K562 (cell line): ENCODE data around the gene ARHGAP33. TPM values are rescaled to one million over a fixed set of nuclear protein-coding genes. Genes with fewer than 3 reads are reported as not detected.

Source experiments
- ATAC-seq: fragments of 200-7000 bp; cut with Tn5 transposase; 3 replicates; pipeline ENCODE4 v1.9.1; 2020; ENCODE audit warnings: moderate library complexity
- BruUV-seq: library from RNA; stranded (reverse); fragments of 400-500 nt; replicated peaks from 2 replicates; lab custom pipeline; 2021; lab: Mats Ljungman, UMichigan
- CTCF ChIA-PET: fragments of 300-600 bp; formaldehyde crosslinking; extraction: SDS; loops from one replicate; lab custom pipeline; 2021; ENCODE audit warnings: low intra/inter-chr PET ratio; lab: Yijun Ruan, JAX
- POLR2A ChIA-PET: fragments of 300-600, 350-650 bp; sonication (Branson Sonifier 250); formaldehyde crosslinking; extraction: SDS; loops from one replicate; lab custom pipeline; 2021; ENCODE audit warnings: antibody characterized with exemption, inconsistent platforms; lab: Yijun Ruan, JAX
- DNase-seq, 4 experiments: peaks; one replicate each; pipeline versions ENCODE4 v3.0.0 to v3.0.0-alpha.2; 2011 to 2018; ENCODE audit warnings: low spot score in 3 of 4, mixed read lengths in 3 of 4; ENCODE audit errors: extremely low read depth in 1 of 4
- FAIRE-seq: peaks from 2 replicates; lab custom pipeline; 2011; peaks lifted over from hg19 to GRCh38; lab: Jason Lieb, UNC
- H2AFZ ChIP-seq: 2 replicates; pipeline ENCODE4 v1.6.0; 2011; ENCODE audit warnings: low read depth, low read length, control low read depth, inconsistent platforms
- H3K27ac ChIP-seq: fragments of 200-600 bp; 3 replicates; pipeline ENCODE4 v1.8.0; 2011; ENCODE audit warnings: low read depth, mild to moderate bottlenecking, control low read depth, inconsistent platforms, low read length, moderate library complexity, mixed read lengths; ENCODE audit errors: extremely low read depth
- H3K27me3 ChIP-seq, 2 experiments: fragments of 300-600 bp in 1 of 2; 2 replicates in 1 of 2; 3 replicates in 1 of 2; pipeline versions ENCODE4 v1.6.0 to v1.8.0; 2011; ENCODE audit warnings: inconsistent platforms in 2 of 2, low read length in 2 of 2, mild to moderate bottlenecking in 1 of 2, mixed read lengths in 1 of 2, moderate library complexity in 1 of 2; ENCODE audit not compliant: control insufficient read depth in 2 of 2, insufficient read depth in 2 of 2
- H3K36me3 ChIP-seq: fragments of 300-600 bp; 3 replicates; pipeline ENCODE4 v1.8.0; 2011; ENCODE audit warnings: mild to moderate bottlenecking, low read length, inconsistent platforms; ENCODE audit not compliant: control insufficient read depth, insufficient read depth
- H3K4me1 ChIP-seq, 2 experiments: fragments of 200-600 bp in 1 of 2; replicated peaks in 1 of 2; 2 replicates in 1 of 2; 3 replicates in 1 of 2; pipeline versions ENCODE4 v1.5.1 to v1.8.0; 2011; ENCODE audit warnings: inconsistent platforms in 2 of 2, low read length in 2 of 2, mild to moderate bottlenecking in 1 of 2, mixed read lengths in 1 of 2, moderate library complexity in 1 of 2; ENCODE audit not compliant: control insufficient read depth in 2 of 2, insufficient read depth in 2 of 2
- H3K4me2 ChIP-seq: 2 replicates; pipeline ENCODE4 v1.6.1; 2011; ENCODE audit warnings: low read length, control low read depth, inconsistent platforms, mixed read lengths; ENCODE audit not compliant: insufficient read depth
- H3K4me3 ChIP-seq: fragments of 200-600 bp; sonication (generic), shearing (Covaris generic); 2 replicates; pipeline ENCODE4 v1.5.1; 2016; ENCODE audit warnings: control low read depth, inconsistent platforms
- H3K79me2 ChIP-seq: fragments of 200-600 bp; 3 replicates; pipeline ENCODE4 v1.8.0; 2011; ENCODE audit warnings: low read length, inconsistent platforms; ENCODE audit not compliant: control insufficient read depth, insufficient read depth
- H3K9ac ChIP-seq, 2 experiments: 2 replicates each; pipeline versions ENCODE4 v1.6.0 to v1.6.1; 2011; ENCODE audit warnings: low read depth in 2 of 2, low read length in 2 of 2, control low read depth in 1 of 2, inconsistent platforms in 1 of 2, mild to moderate bottlenecking in 1 of 2, mixed read lengths in 1 of 2; ENCODE audit not compliant: insufficient read depth in 1 of 2
- H3K9me1 ChIP-seq: one replicate; pipeline ENCODE4 v1.6.0; 2011; ENCODE audit warnings: inconsistent platforms, mild to moderate bottlenecking, low read length, moderate library complexity; ENCODE audit not compliant: control insufficient read depth, insufficient read depth
- H3K9me3 ChIP-seq: replicated peaks from 2 replicates; pipeline ENCODE4 v1.5.1; 2011; ENCODE audit warnings: low read depth, low read length, inconsistent platforms; ENCODE audit not compliant: control insufficient read depth, insufficient read depth
- H4K20me1 ChIP-seq: replicated peaks from 2 replicates; pipeline ENCODE4 v1.6.1; 2011; ENCODE audit warnings: low read length, inconsistent platforms, mixed read lengths; ENCODE audit not compliant: control insufficient read depth, insufficient read depth
- ATF7 ChIP-seq: fragments of 450-650 bp; IDR thresholded peaks from 2 replicates; pipeline ENCODE4 v1.7.1; 2014; ENCODE audit warnings: mild to moderate bottlenecking, moderate library complexity
- E2F1 ChIP-seq: sonication (generic); formaldehyde crosslinking; IDR thresholded peaks from 2 replicates; pipeline ENCODE4 v1.8.1; 2023; ENCODE audit warnings: mild to moderate bottlenecking, missing genetic modification reagents, moderate library complexity
- FOXK2 ChIP-seq, 2 experiments: fragments of 450-650 bp; IDR thresholded peaks in 1 of 2; conservative IDR thresholded peaks in 1 of 2; 2 replicates each; pipeline ENCODE4 v1.6.1; 2016; ENCODE audit warnings: low read depth in 2 of 2, mild to moderate bottlenecking in 1 of 2
- MAFG ChIP-seq: fragments of 450-650 bp; conservative IDR thresholded peaks from 2 replicates; pipeline ENCODE4 v1.6.1; 2016; ENCODE audit warnings: missing genetic modification characterization, missing compliant biosample characterization
- MBD2 ChIP-seq: sonication (generic); IDR thresholded peaks from 2 replicates; pipeline ENCODE4 v1.6.1; 2016; ENCODE audit warnings: low read depth, borderline replicate concordance
- PTTG1 ChIP-seq: fragments of 450-650 bp; IDR thresholded peaks from 2 replicates; pipeline ENCODE4 v1.6.1; 2016; ENCODE audit warnings: low read depth, mild to moderate bottlenecking, missing genetic modification characterization, missing compliant biosample characterization
- U2AF1 ChIP-seq: fragments of 200-400 bp; formaldehyde crosslinking; optimal IDR thresholded peaks from 2 replicates; pipeline ENCODE3; 2017; ENCODE audit warnings: mild to moderate bottlenecking, low read depth, low read length, moderate library complexity
- ZBTB33 ChIP-seq: sonication (generic); formaldehyde crosslinking; IDR thresholded peaks from 2 replicates; pipeline ENCODE4 v1.8.1; 2023; ENCODE audit warnings: mild to moderate bottlenecking, missing genetic modification reagents
- ZNF449 ChIP-seq: fragments of 250-450 bp; sonication (Bioruptor Pico); IDR thresholded peaks from 2 replicates; pipeline ENCODE4 v1.8.0; 2022; ENCODE audit warnings: moderate library complexity, mild to moderate bottlenecking, inconsistent platforms
- WGBS: fragments of 100-300 bp; shearing (Covaris generic); methylation state at CpG from one replicate; pipeline ENCODE4 v1.1.6; 2016; ENCODE audit warnings: low coverage, mixed read lengths; ENCODE audit not compliant: insufficient coverage; ENCODE audit errors: missing lambda C conversion rate; 5-methylcytosine and 5-hydroxymethylcytosine counted together
- in situ Hi-C: fragments of 300-500 bp; cut with MboI; formaldehyde crosslinking; loops from 4 replicates; pipeline ENCODE4 v1.15.0; 2018; ENCODE audit warnings: inconsistent platforms, mixed read lengths
- intact Hi-C: fragments of 100-400 bp; cut with micrococcal nuclease; formaldehyde crosslinking; loops from 2 replicates; pipeline ENCODE4 v1.14.2; 2022
- polyA plus RNA-seq, 8 experiments: library from polyadenylated mRNA; depleted of rRNA in 4 of 8; stranded (reverse) in 5 of 8; unstranded in 3 of 8; fragments of >200 nt; fragmentation: Nextera tagmentation in 2 of 8; fragmentation: Illumina TruSeq in 1 of 8; extraction: Ambion mirVana in 2 of 8; extraction: Trizol in 1 of 8; gene quantifications; 2 replicates each; pipeline versions ENCODE4 v1.2.1 to v1.2.3, GENCODE V29; 2011 to 2014; ENCODE audit warnings: inconsistent platforms in 1 of 8, missing spikeins in 1 of 8
- total RNA-seq, 7 experiments: library from RNA; depleted of rRNA in 6 of 7; stranded (reverse); fragments of >200 nt in 6 of 7; fragmentation: Illumina TruSeq in 2 of 7; extraction: Trizol in 2 of 7; gene quantifications; 2 replicates each; pipeline versions ENCODE4 v1.2.1 to v1.2.3, GENCODE V29; 2011 to 2021; ENCODE audit warnings: low replicate concordance in 1 of 7

The ARHGAP33 gene
- total and polyA plus RNA-seq, 9 of the 15 experiments (the other 6 are each of a cell fraction or from before 2014, with no cell fraction given): 0.06 to 26.6 (median 1.6) TPM; not detected in 1

- no peak overlapping the region for H3K27ac ChIP-seq
- no peaks in the 10 kb centered on the region; the same call in 1 of the 2 replicates for H4K20me1 ChIP-seq
- BruUV-seq: no TSS peak
- H3K27me3 ChIP-seq: no peaks in the 10 kb centered on the region
- H3K4me1 ChIP-seq: peaks cover 10 to 38% of the 10 kb centered on the region in 2 experiments
- FAIRE-seq: no peak
- H3K36me3 ChIP-seq: peaks cover 24% of the 10 kb centered on the region; the same call in 2 of the 3 replicates
- in situ Hi-C loops (no loop called here), intact Hi-C loops (no loop called here)
- ChIA-PET POLR2A (interaction anchor here (0.6 kb wide), 1 partner anchor 146 kb away, joined by 3 read pairs; no protein-coding TSS in a partner anchor), CTCF (no interaction called here)
- peaks cover 2% of the 10 kb centered on the region for H3K9me1 ChIP-seq
- no peak overlapping the region for H3K4me3 ChIP-seq
- H3K9ac ChIP-seq: peak overlapping the region in 1 of 2 experiments; percentile 65; a peak in 1 of 4 replicates
- no peak for ATAC-seq
- 74% methylated on average over 7 of the region's 7 CpGs for WGBS
- peaks cover 5% of the 10 kb centered on the region; the same call in 1 of the 3 replicates for H3K79me2 ChIP-seq
- no peak for DNase-seq
- no peak overlapping the region for H3K4me2 ChIP-seq
- TF ChIP-seq MBD2: no peak
- H2AFZ ChIP-seq: no peak overlapping the region
- H3K9me3 ChIP-seq: no peaks in the 10 kb centered on the region
Observed at GRCh38 chr19:35777961-35778360, 2.6 kb downstream of the ARHGAP33 start.

GRCh38 chr19:35779033-35779432 is 3.7 kb downstream of the ARHGAP33 start:
- ATAC-seq (no peak), FAIRE-seq (no peak), DNase-seq (no peak)
- BruUV-seq: no TSS peak
- H3K9ac ChIP-seq: peak overlapping the region in 1 of 2 experiments; percentile 45; a peak in 1 of 4 replicates
- H3K9me3 ChIP-seq: no peaks in the 10 kb centered on the region
- no peaks in the 10 kb centered on the region for H3K27me3 ChIP-seq
- H4K20me1 ChIP-seq: no peaks in the 10 kb centered on the region
- in situ Hi-C loops (no loop called here), intact Hi-C loops (no loop called here)
- H3K36me3 ChIP-seq: peaks cover 24% of the 10 kb centered on the region; the same call in 2 of the 3 replicates
- no peak overlapping the region for H3K4me3 ChIP-seq
- peaks cover 5% of the 10 kb centered on the region; the same call in 1 of the 3 replicates for H3K79me2 ChIP-seq
- H3K27ac ChIP-seq: no peak overlapping the region
- ChIA-PET CTCF (interaction anchor here (0.7 kb wide), 1 partner anchor 1351 kb away, joined by 3 read pairs; no protein-coding TSS in a partner anchor), POLR2A (interaction anchor here (0.7 kb wide), 1 partner anchor 438 kb away, joined by 4 read pairs; no protein-coding TSS in a partner anchor)
- peaks cover 10 to 44% of the 10 kb centered on the region in 2 experiments for H3K4me1 ChIP-seq
- H2AFZ ChIP-seq: no peak overlapping the region
- H3K9me1 ChIP-seq: no peaks in the 10 kb centered on the region
- no peak overlapping the region for H3K4me2 ChIP-seq
- 64% methylated on average over 6 of the region's 8 CpGs for WGBS
- TF ChIP-seq ATF7 (no peak), U2AF1 (no peak), MAFG (tag) (no peak), ZNF449 (CRISPR knock-in tag) (no peak), E2F1 (no peak), PTTG1 (tag) (no peak), FOXK2 (conservative IDR thresholded peaks at IDR 0.05 in 1 of 2, IDR thresholded peaks at IDR 0.05 in 1 of 2; ENCODE audit: low read depth in 2 of 2) (no peak), ZBTB33 (CRISPR knock-in tag) (no peak), MBD2 (no peak)
